ENCODE results near the gene SEMA3G.

SEMA3G gene

DNA sequence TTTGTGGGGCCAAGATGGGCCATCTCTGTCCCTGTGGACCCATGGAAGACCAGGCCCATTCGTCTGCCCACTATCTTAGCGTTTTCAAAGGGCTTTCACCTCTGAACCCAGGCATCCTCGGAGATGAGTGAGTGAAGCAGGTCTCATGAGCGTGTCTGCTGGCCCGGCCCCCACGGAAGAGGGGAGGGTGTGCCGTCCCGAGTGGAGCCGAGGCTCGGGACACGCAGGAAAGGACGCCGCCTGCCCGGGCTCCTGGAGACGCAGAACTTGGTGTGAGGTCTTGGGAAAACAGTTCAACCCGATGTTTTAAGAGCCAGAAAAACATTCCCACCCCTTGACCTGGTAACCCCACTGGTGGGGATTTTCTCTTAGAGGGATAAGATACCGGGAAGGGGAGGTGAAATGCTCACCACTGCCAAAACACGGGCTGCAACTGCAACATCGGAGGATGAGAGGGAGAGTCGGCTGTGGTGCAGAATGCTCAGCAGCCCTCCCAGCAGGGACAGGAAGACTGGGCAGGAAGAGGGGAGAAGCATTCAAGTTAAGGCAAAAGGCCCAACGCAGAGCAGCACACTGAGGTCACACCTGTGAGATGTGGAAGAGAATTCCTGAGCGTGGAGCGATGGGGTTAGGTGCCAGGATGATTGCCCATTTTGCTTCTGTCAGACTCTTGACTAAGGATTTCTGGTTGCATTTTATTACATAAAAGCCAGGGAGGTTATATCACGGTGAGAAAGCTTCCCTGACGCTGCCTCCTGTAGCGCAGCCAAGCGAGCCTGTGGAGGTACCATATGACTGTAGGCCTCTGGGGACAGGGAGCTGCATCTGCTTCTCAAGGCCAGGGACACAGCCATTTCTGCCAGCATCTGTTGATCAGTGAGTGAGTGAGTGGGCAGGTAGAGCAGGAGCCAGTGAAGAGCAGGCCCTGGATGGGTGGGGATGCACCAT is 36.1 kb upstream of the SEMA3G start:
- in situ Hi-C loops (cut with HindIII; ENCODE audit: low pct_ligation_motif_present, low pct_unique_long_range_greater_than_20kb, low sequenced_read_pairs): no loop called here
- no peak for DNase-seq

DNA sequence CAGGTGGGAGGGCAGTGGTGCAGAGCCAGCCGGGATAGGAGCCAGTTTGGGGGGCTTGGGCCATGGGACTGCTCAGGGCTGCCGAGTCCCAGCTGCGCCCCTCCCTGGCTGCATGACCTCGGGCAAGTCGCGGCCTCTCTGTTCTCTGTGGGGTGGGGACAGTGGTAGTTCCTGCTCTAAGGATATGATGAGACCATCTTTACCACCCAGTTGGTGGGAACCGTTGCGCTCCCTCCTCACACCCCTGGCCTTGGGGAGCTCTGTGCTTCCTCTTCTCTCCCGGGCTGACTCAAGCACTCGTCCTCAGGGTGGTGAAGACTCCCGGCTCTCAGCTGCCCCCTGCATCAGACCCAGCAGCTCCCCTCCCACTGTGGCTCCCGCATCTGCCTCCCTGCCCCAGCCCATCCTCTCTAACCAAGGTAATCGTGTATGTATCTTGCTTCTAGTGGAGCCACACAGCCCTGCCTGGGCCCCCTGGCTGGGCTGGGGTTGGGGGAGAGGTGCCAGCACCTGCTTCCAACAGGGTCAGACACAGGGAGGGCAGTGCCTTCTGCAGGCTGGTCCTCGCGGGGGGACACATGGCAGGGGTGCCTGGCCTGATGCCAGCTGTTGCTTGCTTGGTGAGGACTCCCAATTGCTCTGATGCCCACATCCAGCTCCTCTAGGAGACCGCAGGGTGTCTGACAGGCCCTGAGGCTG is 35.1 kb upstream of the SEMA3G start:
- DNase-seq: no peak
- in situ Hi-C loops (cut with HindIII; ENCODE audit: low pct_ligation_motif_present, low pct_unique_long_range_greater_than_20kb, low sequenced_read_pairs): no loop called here

DNA sequence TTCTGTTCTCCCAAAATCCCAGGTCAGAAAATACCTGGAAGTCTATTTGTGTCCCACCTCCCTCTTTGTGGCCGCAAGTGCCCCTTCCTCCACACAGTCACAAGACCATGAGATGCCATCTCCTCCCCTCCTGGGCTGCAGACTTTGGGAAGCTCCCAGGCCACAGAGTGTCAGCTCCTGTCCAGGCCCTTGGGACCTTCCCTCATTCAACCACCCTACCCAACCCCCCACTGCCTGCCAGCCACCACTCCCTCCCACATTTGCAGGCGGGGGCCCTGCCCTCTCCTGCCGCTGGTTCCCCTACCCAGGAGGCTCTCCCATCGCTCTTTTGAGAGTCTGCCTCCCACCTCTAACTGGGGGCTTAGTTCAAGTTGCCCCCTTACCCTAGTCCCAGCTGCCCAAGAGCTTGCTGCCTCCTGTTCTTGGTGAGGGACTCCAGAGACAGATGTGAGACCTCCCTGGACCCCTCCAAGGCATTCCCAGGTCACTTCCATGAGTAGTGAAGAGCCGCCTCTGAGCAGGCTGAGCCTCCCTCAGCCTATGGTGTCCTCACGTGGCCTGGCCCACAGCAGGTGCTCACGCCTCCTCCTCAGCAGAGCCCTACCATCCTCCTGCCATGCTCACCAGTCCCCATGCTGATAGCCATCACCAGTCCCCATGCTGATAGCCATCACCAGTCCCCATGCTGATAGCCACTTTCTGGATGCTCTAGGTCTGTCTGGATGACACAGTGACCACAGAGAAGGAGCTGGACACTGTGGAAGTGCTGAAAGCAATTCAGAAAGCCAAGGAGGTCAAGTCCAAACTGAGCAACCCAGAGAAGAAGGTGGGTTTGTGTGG is 34.4 kb upstream of the SEMA3G start:
- in situ Hi-C loops (cut with HindIII; ENCODE audit: low pct_ligation_motif_present, low pct_unique_long_range_greater_than_20kb, low sequenced_read_pairs): no loop called here
- no peak for DNase-seq

- DNase-seq: no peak
- in situ Hi-C loops (cut with HindIII; ENCODE audit: low pct_ligation_motif_present, low pct_unique_long_range_greater_than_20kb, low sequenced_read_pairs): no loop called here
Measured at GRCh38 chr3:52477796-52478095, 32.8 kb upstream of the SEMA3G start.

DNA sequence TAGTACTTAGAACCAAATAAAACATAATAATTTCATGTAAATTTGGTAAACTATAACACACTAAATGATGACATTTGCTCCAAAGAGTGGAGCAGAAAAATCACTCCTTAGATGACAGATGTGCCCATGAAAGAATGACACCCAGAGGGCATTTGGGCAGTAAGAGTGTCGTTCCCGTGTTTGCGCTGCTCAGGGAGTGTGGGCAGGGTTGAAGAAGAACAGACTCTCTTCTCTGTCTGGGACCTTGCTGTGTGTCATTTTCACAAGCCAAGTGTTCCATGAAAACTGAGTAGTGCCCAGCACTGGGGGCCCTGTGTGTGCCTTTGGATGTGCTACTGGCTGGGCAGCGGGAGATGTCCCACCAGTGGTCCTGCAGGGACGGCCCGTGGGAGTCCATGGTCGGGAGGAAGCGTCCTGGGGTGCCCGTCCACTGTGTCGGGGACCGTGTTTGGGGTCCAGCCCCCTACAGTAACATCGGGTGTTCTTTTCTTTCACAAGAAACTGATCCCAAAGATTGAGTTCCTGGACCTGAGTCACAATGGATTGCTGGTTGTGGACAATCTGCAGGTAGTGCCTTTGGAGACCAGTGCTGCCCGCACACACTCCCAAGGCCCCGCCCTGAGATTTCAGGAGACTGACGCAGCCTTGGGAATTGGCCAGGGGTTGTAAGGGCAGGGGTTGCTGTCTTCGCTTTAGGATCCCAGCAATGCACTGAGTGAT is 32.3 kb upstream of the SEMA3G start:
- in situ Hi-C loops (cut with HindIII; ENCODE audit: low pct_ligation_motif_present, low pct_unique_long_range_greater_than_20kb, low sequenced_read_pairs): no loop called here
- DNase-seq: no peak

GRCh38 chr3:52473026-52473425 is 28.1 kb upstream of the SEMA3G start:
- in situ Hi-C loops (cut with HindIII; ENCODE audit: low pct_ligation_motif_present, low pct_unique_long_range_greater_than_20kb, low sequenced_read_pairs): no loop called here
- DNase-seq: no peak

GRCh38 chr3:52472239-52473000 is 27.5 kb upstream of the SEMA3G start:
- DNase-seq: no peak
- in situ Hi-C loops (cut with HindIII; ENCODE audit: low pct_ligation_motif_present, low pct_unique_long_range_greater_than_20kb, low sequenced_read_pairs): no loop called here

GRCh38 chr3:52471371-52472238 is 26.7 kb upstream of the SEMA3G start:
- in situ Hi-C loops (cut with HindIII; ENCODE audit: low pct_ligation_motif_present, low pct_unique_long_range_greater_than_20kb, low sequenced_read_pairs): no loop called here
- peak; percentile 22 for DNase-seq

DNA sequence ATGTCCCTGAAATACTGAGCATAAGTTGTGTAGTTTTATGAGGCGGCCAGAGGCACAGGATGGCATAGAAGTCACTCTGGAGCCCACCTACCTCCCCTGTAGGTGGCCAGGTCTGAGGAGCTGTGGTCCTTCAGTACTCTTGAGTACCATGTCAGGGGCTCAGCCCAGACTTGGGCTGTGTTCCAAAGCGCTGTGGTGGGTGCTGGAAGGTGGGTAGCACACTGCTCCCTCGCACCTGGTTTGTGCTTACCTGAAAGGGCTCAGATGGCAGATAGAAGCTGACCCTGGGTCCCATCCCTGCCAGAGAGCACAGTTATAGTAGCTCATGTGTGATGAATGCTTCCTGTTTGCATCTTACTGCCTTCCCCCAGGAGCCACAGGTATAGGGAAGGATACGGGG is 26.0 kb upstream of the SEMA3G start:
- in situ Hi-C loops (cut with HindIII; ENCODE audit: low pct_ligation_motif_present, low pct_unique_long_range_greater_than_20kb, low sequenced_read_pairs): no loop called here
- no peak for DNase-seq

DNA sequence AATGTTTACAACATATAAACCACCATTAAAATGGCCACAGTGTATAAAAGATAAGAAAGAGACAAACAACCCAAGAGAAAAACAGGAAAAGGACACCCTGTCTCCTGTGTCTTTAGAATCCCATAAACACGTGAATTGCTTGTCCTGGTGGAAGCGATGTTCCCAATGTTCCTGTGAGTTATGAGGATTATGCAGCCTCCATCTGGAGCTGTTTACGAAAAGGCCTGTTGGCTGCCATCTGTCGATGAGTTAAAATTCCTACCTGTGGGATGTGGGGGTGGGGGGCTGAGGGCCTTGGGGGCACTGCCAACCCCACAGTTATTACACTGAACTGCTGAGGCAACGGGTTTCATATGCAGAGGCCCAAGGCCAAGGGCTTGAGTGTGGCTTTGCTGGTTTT is 24.1 kb upstream of the SEMA3G start:
- no peak for DNase-seq
- in situ Hi-C loops (cut with HindIII; ENCODE audit: low pct_ligation_motif_present, low pct_unique_long_range_greater_than_20kb, low sequenced_read_pairs): no loop called here

DNA sequence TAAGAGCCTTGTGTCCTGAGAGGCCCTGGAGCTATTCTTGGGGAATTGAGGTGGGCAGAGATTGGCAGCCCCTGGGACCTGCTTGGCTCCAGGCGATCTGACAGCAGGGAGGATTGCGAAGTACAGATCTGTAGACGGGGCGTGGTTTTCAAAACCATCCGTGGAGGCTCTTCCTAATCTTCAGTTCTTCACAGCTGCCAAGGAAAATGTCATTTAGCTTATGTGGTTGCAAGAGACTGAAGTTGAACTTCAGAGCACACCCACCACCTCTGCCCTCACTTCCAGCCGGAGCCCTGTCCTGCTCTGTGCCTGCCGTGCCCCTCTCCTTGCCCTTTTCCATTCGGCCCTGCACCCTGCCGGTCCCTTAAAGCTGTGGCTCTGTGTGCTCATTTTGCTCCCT is 23.4 kb upstream of the SEMA3G start:
- in situ Hi-C loops (cut with HindIII; ENCODE audit: low pct_ligation_motif_present, low pct_unique_long_range_greater_than_20kb, low sequenced_read_pairs): no loop called here
- DNase-seq: no peak

DNA sequence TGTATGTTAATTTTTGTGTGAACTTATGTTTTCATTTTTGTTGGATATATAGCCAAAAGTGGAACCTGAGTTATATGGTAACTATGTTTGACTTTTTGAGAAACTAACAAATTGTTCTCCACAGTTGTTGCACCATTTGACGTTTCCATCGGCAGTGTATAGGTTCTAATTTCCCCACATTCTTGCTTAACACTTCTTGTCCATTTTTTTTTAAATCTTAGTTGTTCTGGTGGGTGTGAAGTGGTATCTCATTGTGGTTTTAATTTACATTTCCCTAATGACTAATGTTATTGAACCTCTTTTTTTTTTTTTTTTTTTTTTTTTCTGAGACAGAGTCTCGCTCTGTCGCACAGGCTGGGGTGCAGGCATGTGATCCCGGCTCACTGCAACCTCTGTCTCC is 18.5 kb upstream of the SEMA3G start:
- DNase-seq: no peak
- in situ Hi-C loops (cut with HindIII; ENCODE audit: low pct_ligation_motif_present, low pct_unique_long_range_greater_than_20kb, low sequenced_read_pairs): no loop called here

- in situ Hi-C loops (cut with HindIII; ENCODE audit: low pct_ligation_motif_present, low pct_unique_long_range_greater_than_20kb, low sequenced_read_pairs): no loop called here
- DNase-seq: no peak
Measured at GRCh38 chr3:52461874-52462273, 17.0 kb upstream of the SEMA3G start.

DNA sequence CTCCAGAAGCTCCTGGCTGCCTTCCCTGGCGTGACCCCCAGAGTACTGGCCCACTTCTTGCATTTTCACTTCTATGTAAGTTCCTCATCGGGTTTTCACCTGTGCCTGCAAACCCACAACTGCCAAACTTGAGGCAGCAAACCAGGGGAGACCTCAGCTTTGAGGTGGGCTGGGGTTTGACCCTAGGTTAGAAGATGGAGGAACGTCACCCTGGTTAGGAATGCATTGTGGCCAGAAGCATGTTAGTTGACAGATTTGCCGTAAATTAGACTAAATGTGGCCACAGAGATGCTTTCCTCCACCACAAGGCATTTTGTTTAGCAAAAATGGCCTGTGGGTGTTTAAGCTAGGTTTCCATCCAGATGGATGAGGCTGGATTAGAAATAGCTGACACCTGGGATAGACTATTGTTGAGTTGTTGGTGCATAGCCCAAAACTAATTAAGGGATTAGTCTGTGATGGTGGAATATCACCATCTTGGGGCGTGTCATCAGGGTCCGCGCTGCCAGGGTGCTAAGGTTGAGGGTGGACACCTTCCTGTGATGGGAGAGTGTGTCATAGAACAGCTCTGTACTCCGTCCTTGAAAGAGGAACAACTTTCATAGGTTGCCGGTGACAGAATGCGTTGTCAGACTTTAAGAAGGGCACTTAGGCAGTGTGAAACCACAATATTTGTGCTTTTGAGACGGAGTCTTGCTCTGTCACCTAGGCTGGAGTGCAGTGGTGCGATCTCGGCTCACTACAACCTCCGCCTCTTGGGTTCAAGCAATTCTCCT is 14.1 kb upstream of the SEMA3G start:
- DNase-seq: no peak
- in situ Hi-C loops (cut with HindIII; ENCODE audit: low pct_ligation_motif_present, low pct_unique_long_range_greater_than_20kb, low sequenced_read_pairs): no loop called here

DNA sequence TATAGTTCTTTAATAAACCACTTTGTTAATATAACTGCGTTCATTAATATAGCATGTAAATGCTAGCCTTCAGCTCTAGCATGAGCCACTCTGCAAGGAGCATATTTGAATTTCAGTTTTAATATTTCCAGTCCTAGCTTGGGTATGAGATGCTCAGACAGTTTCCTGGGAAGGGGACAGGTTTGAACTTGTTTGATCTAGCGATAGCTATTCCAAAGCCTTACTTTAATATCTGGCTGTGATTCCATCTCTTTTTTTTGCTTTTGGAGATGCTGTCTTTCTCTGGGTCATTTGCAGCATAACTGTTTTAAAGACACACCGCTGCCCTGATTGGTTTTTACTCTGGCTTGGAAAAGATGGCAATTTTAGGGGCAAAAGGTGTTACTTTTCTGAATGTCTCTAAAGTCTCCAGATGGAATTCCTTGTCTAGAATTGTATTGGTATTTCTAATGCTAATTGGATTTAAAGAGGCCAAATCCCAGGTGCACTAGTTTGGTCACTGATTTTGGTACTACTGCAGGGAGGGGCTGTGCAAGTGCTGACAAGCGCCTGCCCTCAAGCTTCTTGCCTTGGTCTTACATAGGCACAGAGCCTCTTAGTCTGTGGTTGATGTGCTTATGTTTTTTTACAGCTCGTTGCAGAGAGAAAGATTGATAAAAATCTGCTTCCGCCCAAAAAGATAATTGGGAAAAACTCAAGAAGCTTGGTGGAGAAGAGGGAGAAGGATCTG is 13.3 kb upstream of the SEMA3G start:
- in situ Hi-C loops (cut with HindIII; ENCODE audit: low pct_ligation_motif_present, low pct_unique_long_range_greater_than_20kb, low sequenced_read_pairs): no loop called here
- DNase-seq: no peak

DNA sequence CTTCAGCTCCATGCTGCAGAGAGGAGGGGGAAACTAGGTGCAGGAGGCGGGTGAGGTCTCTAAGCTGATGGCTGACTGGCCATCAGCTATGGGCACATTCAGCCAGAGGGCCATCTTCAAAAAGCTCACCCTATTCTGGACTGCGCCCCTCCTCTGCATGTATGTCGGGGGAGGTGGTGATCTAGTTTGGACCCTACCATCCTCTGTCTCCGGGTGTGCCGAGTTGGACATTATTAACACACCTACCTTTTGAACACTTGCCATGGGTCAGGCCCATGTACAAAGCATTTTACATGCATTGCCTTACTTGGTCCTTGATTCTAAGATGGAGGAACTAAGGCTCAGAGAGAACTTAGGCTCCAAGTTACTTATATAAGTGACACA is 11.9 kb upstream of the SEMA3G start:
- no peak for DNase-seq
- in situ Hi-C loops (cut with HindIII; ENCODE audit: low pct_ligation_motif_present, low pct_unique_long_range_greater_than_20kb, low sequenced_read_pairs): no loop called here
